OCI-LY1 (cell line): Measurements from ENCODE around the gene ZMYND15.

ENCODE experiments used
- EZH2 ChIP-seq: fragments of 200-600 bp; sonication (generic), shearing (Covaris generic); IDR thresholded peaks from 2 replicates; pipeline ENCODE4 v1.8.0; 2017; ENCODE audit warnings: borderline replicate concordance, mixed run types, mild to moderate bottlenecking, antibody characterized with exemption, low read length, moderate library complexity, mixed read lengths
- TF ChIP-seq, protein P1 (sequence below): fragments of 200-600 bp; sonication (generic), shearing (Covaris generic); IDR thresholded peaks from 2 replicates; pipeline ENCODE4 v1.5.1; 2017; ENCODE audit warnings: mild to moderate bottlenecking, antibody characterized with exemption, low read length, moderate library complexity, mixed read lengths

DNA sequence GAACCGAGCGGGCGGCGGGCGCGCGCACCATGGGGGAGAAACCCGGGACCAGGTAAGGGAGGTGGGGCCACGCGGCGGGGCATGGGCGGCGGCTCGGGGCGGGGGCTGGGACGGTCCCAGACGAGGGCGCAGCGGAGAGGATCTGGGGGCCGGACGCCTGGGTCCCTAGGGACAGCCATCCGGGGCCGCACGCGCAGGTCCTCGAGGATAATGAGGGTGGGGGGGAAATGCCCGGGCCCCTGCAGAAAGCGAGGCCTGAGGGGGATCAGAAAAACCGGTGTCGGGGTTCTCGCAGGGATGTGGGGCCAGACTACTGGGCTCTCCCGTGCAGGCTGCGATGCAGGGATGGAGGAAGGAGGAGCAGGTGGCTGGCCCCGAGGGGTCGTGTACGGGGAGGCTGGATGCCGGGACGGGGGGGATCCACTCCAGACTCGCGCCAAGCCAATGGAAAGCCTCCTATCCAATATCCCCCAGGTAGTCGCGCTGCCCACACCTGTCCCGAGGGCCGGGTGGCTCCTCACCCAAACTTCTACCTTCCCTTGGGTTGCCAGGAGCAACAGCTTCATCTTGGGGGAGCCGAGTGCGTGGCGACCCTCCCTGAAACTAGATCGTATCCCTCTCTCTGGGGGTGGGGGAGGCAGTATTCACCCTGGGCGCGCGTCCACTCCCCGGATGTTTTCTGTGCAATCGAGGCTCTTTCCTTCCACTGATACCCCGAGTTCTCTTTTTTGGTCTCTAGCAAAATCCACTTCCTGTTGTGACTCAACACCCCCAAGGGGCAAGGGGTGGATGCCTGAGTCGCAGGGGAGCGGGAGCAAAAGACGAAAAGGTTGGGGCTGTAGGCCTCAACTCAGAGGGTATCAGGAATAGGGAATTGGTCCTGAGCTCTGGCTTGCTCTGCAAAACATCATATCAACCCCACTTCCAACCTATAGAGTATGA lies 28.7 kb upstream of the ZMYND15 start:
- TF ChIP-seq, protein P1, sequence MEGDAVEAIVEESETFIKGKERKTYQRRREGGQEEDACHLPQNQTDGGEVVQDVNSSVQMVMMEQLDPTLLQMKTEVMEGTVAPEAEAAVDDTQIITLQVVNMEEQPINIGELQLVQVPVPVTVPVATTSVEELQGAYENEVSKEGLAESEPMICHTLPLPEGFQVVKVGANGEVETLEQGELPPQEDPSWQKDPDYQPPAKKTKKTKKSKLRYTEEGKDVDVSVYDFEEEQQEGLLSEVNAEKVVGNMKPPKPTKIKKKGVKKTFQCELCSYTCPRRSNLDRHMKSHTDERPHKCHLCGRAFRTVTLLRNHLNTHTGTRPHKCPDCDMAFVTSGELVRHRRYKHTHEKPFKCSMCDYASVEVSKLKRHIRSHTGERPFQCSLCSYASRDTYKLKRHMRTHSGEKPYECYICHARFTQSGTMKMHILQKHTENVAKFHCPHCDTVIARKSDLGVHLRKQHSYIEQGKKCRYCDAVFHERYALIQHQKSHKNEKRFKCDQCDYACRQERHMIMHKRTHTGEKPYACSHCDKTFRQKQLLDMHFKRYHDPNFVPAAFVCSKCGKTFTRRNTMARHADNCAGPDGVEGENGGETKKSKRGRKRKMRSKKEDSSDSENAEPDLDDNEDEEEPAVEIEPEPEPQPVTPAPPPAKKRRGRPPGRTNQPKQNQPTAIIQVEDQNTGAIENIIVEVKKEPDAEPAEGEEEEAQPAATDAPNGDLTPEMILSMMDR, result no peak
- no peak for TF ChIP-seq EZH2
